NCI-H345 treated with DMSO at 0.1 percent for 48 hours (cell line): ENCODE results near the gene RGS9BP.
"Not testable (repeated sequence)": the region's sequence is repeated elsewhere in the genome, so short reads cannot be mapped to it uniquely, and the experiment has no call there.

Experiments
- DNase-seq: peaks from one replicate; lab custom pipeline; 2025; ENCODE audit not compliant: unreplicated experiment; lab: John Stamatoyannopoulos, UW

The RGS9BP gene, protein sequence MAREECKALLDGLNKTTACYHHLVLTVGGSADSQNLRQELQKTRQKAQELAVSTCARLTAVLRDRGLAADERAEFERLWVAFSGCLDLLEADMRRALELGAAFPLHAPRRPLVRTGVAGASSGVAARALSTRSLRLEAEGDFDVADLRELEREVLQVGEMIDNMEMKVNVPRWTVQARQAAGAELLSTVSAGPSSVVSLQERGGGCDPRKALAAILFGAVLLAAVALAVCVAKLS

GRCh38 chr19:32675720-32676185 is at the start of gene RGS9BP:
RGS9BP (plus strand) TSS chr19:32675848; CDS start chr19:32676264, 416 bp downstream.
- peak; percentile 84 for DNase-seq

GRCh38 chr19:32626969-32627368 is 48.7 kb upstream of the RGS9BP start:
- no peak for DNase-seq

DNA sequence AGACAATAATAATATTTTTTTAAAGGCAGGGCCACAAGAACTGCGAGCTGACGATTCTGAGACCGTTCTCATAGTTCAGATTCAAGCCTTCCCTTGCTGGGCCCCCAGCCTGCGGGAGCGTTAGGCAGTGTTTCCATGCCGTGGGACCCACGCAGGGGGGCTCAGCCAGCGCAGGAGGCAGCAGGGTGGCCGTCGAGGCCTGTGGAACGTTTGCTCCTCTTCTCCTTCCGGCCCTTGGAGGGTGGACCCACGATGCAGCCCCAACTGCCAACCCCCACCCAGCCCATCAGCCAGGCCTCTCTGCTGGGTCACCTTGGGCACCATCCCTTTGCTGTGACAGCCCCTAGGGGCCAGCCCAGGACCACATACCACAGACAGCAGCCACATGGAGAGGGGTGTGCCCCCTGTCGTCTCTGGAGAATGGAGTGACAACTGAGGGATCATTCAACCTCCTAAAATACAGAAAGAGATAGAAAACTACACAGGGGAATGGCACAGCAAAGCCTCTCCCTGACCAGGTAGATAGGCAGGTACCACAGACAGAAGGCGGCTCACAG is 47.9 kb upstream of the RGS9BP start:
- DNase-seq, result no peak

- DNase-seq, result no peak
Measured at GRCh38 chr19:32630338-32630737, 45.3 kb upstream of the RGS9BP start.

DNA sequence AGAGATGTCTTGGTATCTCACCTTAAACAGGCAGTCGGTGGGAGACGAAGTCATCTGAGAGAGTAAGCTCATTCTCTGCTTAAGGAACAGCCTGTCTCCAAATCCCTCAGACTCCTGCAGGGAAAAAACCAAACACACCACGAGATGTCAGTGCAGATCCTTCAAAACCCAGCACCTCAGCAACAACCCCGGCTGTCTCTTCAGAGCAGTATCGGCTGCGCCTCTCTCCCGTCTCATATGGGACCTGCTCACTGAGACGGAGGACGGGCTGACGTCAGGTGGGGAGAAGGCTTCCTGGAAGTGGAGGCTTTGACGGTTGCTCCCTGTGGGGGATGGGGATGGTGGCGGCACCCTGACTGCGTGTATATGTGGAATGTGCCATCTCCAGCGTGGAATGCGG is 44.3 kb upstream of the RGS9BP start:
- no peak for DNase-seq

- no peak for DNase-seq
Measured at GRCh38 chr19:32637480-32637879, 38.2 kb upstream of the RGS9BP start.

DNA sequence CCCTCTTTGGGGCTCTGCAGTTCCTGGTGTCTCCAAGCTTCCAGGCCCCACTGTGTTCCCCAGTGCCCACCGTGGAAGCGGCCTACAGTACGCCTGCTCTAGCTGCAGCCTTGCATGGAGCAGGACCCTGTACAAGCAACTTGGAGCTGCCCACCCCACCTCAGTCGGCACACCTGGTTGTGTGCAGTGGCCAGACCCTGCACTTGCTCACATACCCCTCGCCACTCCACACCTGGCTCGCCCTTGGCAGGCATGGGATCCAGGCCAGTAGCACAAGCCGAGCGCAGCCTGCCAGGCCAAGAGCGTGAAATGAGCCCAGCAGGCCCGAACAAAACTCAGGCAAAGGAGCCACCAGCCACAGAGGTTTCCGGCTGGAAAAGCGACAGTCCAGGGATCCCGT is 37.0 kb upstream of the RGS9BP start:
- DNase-seq, result no peak

GRCh38 chr19:32642771-32643170 is 32.9 kb upstream of the RGS9BP start:
- no peak for DNase-seq

DNA sequence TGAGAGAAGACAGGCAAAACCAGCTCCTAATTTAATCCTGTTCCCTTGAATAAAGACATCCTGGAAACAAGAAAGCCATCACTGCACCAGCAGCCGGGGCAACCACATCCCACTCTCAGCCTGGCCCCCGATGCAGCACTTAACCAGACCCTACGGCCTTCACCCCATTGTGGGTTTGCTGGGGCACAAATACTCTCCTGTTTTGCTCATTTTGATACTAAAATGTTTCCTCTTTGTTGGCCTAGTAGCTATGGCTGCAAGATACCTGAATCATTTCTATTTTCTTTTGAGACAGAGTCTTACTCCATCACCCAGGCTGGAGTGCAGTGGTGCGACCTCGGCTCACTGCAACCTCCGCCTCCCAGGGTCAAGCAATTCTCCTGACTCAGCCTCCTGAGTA is 29.1 kb upstream of the RGS9BP start:
- DNase-seq, result no peak

GRCh38 chr19:32647361-32647760 is 28.3 kb upstream of the RGS9BP start:
- no peak for DNase-seq

GRCh38 chr19:32649751-32650150 is 25.9 kb upstream of the RGS9BP start:
- DNase-seq, result no peak

- no peak for DNase-seq
Measured at GRCh38 chr19:32650671-32651070, 25.0 kb upstream of the RGS9BP start.

DNA sequence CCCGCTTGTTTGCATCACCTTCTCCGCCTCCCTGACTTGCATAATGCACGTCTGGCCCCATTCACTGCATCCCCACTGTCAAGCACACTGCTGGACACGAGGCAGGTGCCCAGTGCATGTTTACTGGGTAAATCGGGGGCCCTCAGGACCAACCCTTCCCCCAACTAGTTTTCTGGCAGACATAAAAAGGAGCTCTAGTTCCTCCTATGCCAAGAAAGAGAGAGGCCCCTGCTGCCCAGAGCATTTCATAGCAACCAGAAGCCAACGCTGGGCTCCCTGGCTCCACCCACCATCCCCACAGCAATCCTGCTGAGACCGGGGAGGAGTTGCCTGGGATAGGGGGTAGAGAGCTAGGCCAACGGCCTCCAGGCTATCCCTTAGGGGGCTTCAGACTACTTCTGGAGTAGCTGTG is 23.9 kb upstream of the RGS9BP start:
- DNase-seq, result no peak

DNA sequence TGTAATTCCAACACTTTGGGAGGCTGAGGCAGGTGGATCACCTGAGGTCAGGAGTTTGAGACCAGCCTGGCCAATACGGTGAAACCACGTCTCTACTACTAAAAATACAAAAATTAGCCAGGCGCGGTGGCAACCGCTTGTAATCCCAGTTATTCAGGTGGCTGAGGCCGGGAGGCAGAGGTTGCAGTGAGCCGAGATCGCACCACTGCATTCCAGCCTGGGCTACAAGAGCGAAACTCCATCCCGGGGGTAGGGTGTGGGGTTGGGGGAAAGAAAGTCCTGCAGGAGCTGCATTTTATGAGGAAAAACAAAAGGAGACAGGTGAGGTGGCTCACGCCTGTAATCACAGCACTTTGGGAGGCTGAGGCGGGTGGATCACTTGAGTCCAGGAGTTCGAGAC is 23.3 kb upstream of the RGS9BP start:
- DNase-seq, result not testable (repeated sequence)

GRCh38 chr19:32652894-32653598 is 22.6 kb upstream of the RGS9BP start:
- no peak for DNase-seq

- DNase-seq, result no peak
Measured at GRCh38 chr19:32653599-32653915, 22.1 kb upstream of the RGS9BP start.

DNA sequence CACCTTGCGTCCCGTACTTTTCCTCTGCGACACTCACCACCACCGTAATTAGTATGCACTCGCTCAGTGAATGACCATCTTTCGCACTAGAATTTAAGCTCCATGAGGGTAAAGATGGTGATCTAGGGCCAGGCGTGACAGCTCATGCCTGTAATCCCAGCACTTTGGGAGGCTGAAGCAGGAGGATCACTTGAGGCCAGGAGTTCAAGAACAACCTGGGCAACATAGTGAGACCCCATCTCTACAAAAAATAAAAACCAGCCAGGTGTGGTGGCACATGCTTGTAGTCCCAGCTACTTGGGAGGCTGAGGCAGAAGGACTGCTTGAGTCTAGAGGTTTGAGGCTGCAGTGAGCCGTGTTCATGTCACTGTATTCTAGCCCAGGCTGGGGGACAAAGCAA is 19.3 kb upstream of the RGS9BP start:
- not testable (repeated sequence) for DNase-seq

- no peak for DNase-seq
Measured at GRCh38 chr19:32658075-32658474, 17.6 kb upstream of the RGS9BP start.

GRCh38 chr19:32658527-32658926 is 17.1 kb upstream of the RGS9BP start:
- no peak for DNase-seq

DNA sequence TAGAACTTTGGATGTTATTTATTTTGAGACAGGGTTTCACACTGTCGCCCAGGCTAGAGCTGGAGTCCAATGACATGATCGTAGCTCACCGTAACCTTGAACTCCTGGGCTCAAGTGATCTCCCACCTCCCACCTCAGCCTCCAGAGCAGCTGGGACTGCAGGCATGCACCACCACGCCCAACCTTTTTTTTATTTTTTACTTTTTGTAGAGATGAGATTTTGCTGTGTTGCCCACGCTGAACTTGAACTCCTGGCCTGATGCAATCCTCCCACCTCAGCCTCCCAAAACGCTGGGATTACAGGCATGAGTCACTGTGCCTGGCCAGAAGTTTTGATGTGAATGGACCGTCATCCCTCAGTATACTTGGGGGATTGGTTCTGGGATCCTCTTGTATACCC is 14.3 kb upstream of the RGS9BP start:
- no peak for DNase-seq

DNA sequence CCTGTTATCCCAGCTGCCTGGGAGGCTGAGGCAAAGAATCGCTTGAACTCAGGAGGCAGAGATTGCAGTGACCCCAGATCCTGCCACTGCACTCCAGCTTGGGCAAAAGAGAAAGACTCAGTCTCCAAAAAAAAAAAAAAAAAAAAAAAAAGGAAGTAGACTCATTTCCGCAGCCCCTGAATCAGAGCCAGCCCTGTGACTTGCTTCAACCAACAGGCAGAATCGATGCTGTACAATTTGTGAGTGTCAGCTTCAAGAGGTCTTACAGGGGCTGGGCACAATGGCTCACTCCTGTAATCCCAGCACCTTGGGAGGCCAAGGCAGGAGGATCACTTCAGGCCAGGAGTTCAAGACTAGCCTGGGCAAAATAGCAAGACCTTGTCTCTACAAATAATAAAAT is 13.5 kb upstream of the RGS9BP start:
- DNase-seq, result no peak

GRCh38 chr19:32666084-32666483 is 9.6 kb upstream of the RGS9BP start:
- DNase-seq, result no peak

GRCh38 chr19:32669310-32669709 is 6.3 kb upstream of the RGS9BP start:
- no peak for DNase-seq
